Measurements from ENCODE around the gene ANO2.

Gene ANO2

GRCh38 chr12:5963515-5963914 lies 18.5 kb upstream of the ANO2 start:
- DNase-seq = no peak

GRCh38 chr12:5960783-5961182 lies 15.7 kb upstream of the ANO2 start:
- no peak for DNase-seq

GRCh38 chr12:5956987-5957386 lies 11.9 kb upstream of the ANO2 start:
- no peak for DNase-seq

- DNase-seq = no peak
Measured at GRCh38 chr12:5954661-5955060, 9.6 kb upstream of the ANO2 start.

- no peak for DNase-seq
Measured at GRCh38 chr12:5953835-5954586, 9.0 kb upstream of the ANO2 start.

GRCh38 chr12:5952031-5952430 lies 7.0 kb upstream of the ANO2 start:
- DNase-seq = no peak

- no peak for DNase-seq
Measured at GRCh38 chr12:5948696-5949095, 3.6 kb upstream of the ANO2 start.

GRCh38 chr12:5947006-5947405 lies 1.9 kb upstream of the ANO2 start:
- DNase-seq = no peak

GRCh38 chr12:5946388-5946787 lies 1.3 kb upstream of the ANO2 start:
- no peak for DNase-seq

- no peak for DNase-seq
Measured at GRCh38 chr12:5944688-5945070, 380 bp downstream of the ANO2 start.

- no peak for DNase-seq
Measured at GRCh38 chr12:5944053-5944452, 1.0 kb downstream of the ANO2 start.

- no peak for DNase-seq
Measured at GRCh38 chr12:5941907-5942306, 3.2 kb downstream of the ANO2 start.

- no peak for DNase-seq
Measured at GRCh38 chr12:5927732-5928516, 17.1 kb downstream of the ANO2 start.

- no peak for DNase-seq
Measured at GRCh38 chr12:5925646-5926045, 19.4 kb downstream of the ANO2 start.

- no peak for DNase-seq
Measured at GRCh38 chr12:5924342-5924741, 20.7 kb downstream of the ANO2 start.

- DNase-seq = no peak
Measured at GRCh38 chr12:5923751-5924150, 21.3 kb downstream of the ANO2 start.

- no peak for DNase-seq
Measured at GRCh38 chr12:5923043-5923605, 21.9 kb downstream of the ANO2 start.

- DNase-seq = no peak
Measured at GRCh38 chr12:5921966-5922899, 22.8 kb downstream of the ANO2 start.

- no peak for DNase-seq
Measured at GRCh38 chr12:5921027-5921909, 23.8 kb downstream of the ANO2 start.

- DNase-seq = no peak
Measured at GRCh38 chr12:5916785-5917290, 28.2 kb downstream of the ANO2 start.

- no peak for DNase-seq
Measured at GRCh38 chr12:5915511-5915910, 29.5 kb downstream of the ANO2 start.
